Posterior vena cava (tissue), 2 donors: Measurements from ENCODE around the gene TNFSF8. TPM values are rescaled to one million over a fixed set of nuclear protein-coding genes. Genes with fewer than 3 reads are reported as not detected.

ENCODE experiments used
- DNase-seq: peaks from one replicate; pipeline ENCODE4 v3.0.0-alpha.2; 2020; ENCODE audit warnings: low spot score
- intact Hi-C, 2 donors: fragments of 100-400 bp; cut with DNase I; formaldehyde crosslinking; loops; one replicate each; pipeline versions ENCODE4 v1.14.1 to v1.14.2; 2022 to 2023
- total RNA-seq, 2 donors: library from RNA; stranded (reverse); fragmentation: NEBNext Ultra II Directional; extraction: Animal tissue kit (Norgen Biotek cat#: 25700); gene quantifications; one replicate each; pipeline ENCODE4 v1.2.1, GENCODE V29; 2021
- donor health status: DM: yes; HTN: yes; CAD: no.
- donor health status: DM: yes; HTN: yes; CAD: no.

Gene TNFSF8
- total RNA-seq, 2 donors from 2014 or later = 2.9 to 3.0 TPM

DNA sequence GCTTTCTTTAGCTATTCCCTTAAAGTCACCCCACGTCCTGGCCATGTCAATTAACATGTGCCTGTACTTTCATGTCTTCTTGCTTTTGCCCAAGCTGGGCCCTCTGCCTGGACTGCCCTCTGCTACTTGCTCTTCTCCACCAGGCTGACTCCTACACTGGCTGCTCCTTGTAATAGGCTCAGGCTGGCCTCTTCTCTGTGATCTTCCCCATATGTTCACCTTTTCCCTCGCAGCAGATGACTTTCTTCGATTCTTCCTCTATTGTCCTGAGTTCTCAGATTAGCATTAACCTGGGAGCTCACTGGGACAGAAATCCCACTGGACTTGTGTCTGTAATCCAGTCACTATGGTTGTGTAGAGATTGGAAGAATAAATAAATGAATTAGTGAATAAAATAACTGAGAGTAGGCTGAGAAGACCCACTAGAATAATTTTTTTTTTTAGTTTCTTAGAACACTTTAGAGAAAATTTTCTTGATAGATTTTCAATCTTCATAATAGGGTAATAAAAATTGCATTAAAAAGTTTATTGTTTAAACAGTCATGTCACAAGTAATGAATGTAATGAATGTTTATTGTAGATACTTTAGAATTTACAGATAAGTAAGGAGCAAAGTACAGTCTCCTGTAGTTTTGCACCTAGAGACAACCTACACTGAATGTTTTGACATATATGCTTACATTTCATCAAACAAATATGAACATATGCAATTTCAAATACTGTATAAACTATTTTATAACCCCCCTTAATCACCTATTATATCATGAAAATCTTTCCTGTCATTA lies 77.1 kb downstream of the TNFSF8 start:
- intact Hi-C loops = no loop called here
- no peak for DNase-seq

DNA sequence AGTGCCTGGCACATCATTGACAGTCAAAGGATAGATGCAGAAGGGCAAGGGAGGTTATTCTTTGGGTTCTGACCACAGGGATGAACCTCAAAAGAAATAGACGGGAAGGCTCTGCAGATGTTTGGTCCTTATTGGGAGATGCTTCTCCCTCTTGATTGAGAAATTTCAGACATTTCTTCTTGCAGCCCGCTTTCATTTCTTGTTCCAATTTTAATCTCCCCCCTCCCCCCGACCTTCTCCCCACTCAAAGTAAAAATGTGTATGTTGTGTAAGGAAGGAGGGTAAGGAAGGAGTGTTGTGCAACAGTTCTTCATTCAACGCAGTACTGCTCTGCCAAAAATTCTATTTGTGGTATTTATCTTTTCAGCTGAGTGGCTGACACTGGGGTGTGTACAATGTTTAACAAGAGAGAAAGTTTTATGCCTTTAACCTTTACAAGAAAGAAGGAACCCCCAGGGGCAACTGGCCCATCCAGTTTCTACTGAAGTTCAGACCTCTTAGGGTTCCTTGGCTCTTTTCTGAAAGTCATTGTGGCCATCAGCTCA lies 78.3 kb downstream of the TNFSF8 start:
- DNase-seq = no peak

DNA sequence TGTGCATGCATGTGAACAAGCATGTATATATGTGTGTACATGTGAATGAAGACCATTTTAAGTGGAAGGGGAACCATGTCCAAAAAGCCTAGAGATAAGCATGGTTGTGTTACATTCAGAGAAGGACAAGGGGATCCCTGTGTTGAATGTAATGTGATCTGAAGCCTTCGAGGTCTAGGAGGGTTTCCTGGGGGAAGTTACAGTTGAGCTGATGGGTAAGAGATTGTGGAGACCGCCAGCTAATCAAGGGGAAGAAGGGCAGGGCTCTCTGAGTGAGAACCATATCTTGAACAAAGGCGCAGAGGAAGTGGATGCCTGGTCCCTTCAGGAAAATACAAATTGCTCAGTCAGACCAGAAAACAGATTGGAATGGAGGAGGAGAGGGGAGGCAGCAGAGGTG lies 79.1 kb downstream of the TNFSF8 start:
- no peak for DNase-seq
- intact Hi-C loops = no loop called here

More for the DNA sequence above, 78.3 kb downstream of the TNFSF8 start:
- intact Hi-C loops = no loop called here

Other genes starting within 250 kb of the TNFSF8 start
- not detected for gene TEX48, start 248.4 kb downstream of the TNFSF8 start, total RNA-seq
- under 1 TPM; 0.28 to 0.52 TPM for gene TNFSF15, start 124.6 kb downstream of the TNFSF8 start, total RNA-seq
- gene TNC, start 187.6 kb upstream of the TNFSF8 start, total RNA-seq = 1,000 to 10,000 TPM; 1,005 to 1,076 TPM